ENCODE measurements around the gene NEDD9. TPM values are rescaled to one million over a fixed set of nuclear protein-coding genes. Genes with fewer than 3 reads are reported as not detected.

Gene NEDD9
- total and polyA plus RNA-seq, 2 of the 13 experiments (the other 11 are each of a cell fraction or from before 2014, with no cell fraction given) = 27.1 to 389 TPM

GRCh38 chr6:11228935-11229654, 3.4 kb downstream of the NEDD9 start (continued):
- TF ChIP-seq FUBP1 (CRISPR knock-in tag; IDR thresholded peaks at IDR 0.05; ENCODE audit: borderline replicate concordance) (no peak), FOXJ3 (CRISPR knock-in tag; IDR thresholded peaks at IDR 0.05; ENCODE audit: borderline replicate concordance) (no peak), NFIC (IDR thresholded peaks at IDR 0.05; ENCODE audit: low read length) (0 out of 2 replicates have a peak, but pooled peaks have one; percentile 18), HOXA3 (CRISPR knock-in tag; IDR thresholded peaks at IDR 0.05) (no peak), ZC3H4 (CRISPR knock-in tag; IDR thresholded peaks at IDR 0.05; ENCODE audit: borderline replicate concordance) (no peak), NR1H2 (CRISPR knock-in tag; IDR thresholded peaks at IDR 0.05; ENCODE audit: borderline replicate concordance, low read depth) (no peak), CREM (IDR thresholded peaks at IDR 0.05) (no peak), CREM (CRISPR knock-in tag; IDR thresholded peaks at IDR 0.05) (no peak), AFF4 (CRISPR knock-in tag; IDR thresholded peaks at IDR 0.05) (peak; percentile 37; the same call in 1 of the 2 replicates), MIER3 (CRISPR knock-in tag; IDR thresholded peaks at IDR 0.05; ENCODE audit: borderline replicate concordance) (no peak), ZNF607 (CRISPR knock-in tag; IDR thresholded peaks at IDR 0.05; ENCODE audit: borderline replicate concordance) (peak; percentile 40; the same call in 1 of the 2 replicates), ZNF800 (CRISPR knock-in tag; IDR thresholded peaks at IDR 0.05) (no peak), USF2 (IDR thresholded peaks at IDR 0.05; ENCODE audit: low read depth, low read length) (no peak), USF2 (CRISPR knock-in tag; IDR thresholded peaks at IDR 0.05; ENCODE audit: borderline replicate concordance) (no peak), TAF15 (IDR thresholded peaks at IDR 0.05; ENCODE audit: low read depth, low read length, poor library complexity, severe bottlenecking) (peak; percentile 39), CSRNP1 (CRISPR knock-in tag; IDR thresholded peaks at IDR 0.05) (no peak), RORA (CRISPR knock-in tag; IDR thresholded peaks at IDR 0.05) (no peak)

Data from HepG2 (cell line).